Kidney (tissue), 14 donors: ENCODE data around the gene NIT2. TPM values are rescaled to one million over a fixed set of nuclear protein-coding genes. Genes with fewer than 3 reads are reported as not detected.
A peak's percentile ranks its signal among the peaks of the same experiment; 100 is the strongest.

Source experiments
- DNase-seq, 5 donors: peaks; one replicate each; pipeline ENCODE4 v3.0.0-alpha.2; 2013 to 2020
- FAIRE-seq: peaks from 2 replicates; lab custom pipeline; 2012; peaks lifted over from hg19 to GRCh38; lab: Jason Lieb, UNC
- H3K27ac ChIP-seq, 2 donors: one replicate each; pipeline ENCODE4 v1.7.0; 2013; ENCODE audit warnings: low read depth in 2 of 2, low read length in 2 of 2, inconsistent platforms in 1 of 2
- H3K27me3 ChIP-seq: one replicate; pipeline ENCODE4 v1.7.1; 2013; ENCODE audit warnings: low read length, inconsistent platforms; ENCODE audit not compliant: control insufficient read depth, insufficient read depth
- H3K36me3 ChIP-seq, 3 donors: one replicate each; pipeline versions ENCODE4 v1.7.0 to v1.7.1; 2013; ENCODE audit warnings: low read length in 3 of 3, control low read depth in 1 of 3, inconsistent platforms in 1 of 3; ENCODE audit not compliant: insufficient read depth in 3 of 3, control insufficient read depth in 2 of 3
- H3K4me1 ChIP-seq, 3 donors: one replicate each; pipeline versions ENCODE4 v1.7.0 to v1.7.1; 2013; ENCODE audit warnings: low read length in 3 of 3, inconsistent platforms in 1 of 3, low read depth in 1 of 3; ENCODE audit not compliant: control insufficient read depth in 2 of 3, insufficient read depth in 2 of 3
- H3K4me3 ChIP-seq, 3 donors: one replicate each; pipeline versions ENCODE4 v1.7.0 to v1.8.1; 2013; ENCODE audit warnings: low read length in 3 of 3, control low read depth in 1 of 3, inconsistent platforms in 1 of 3
- H3K9ac ChIP-seq, 3 donors: one replicate each; pipeline versions ENCODE4 v1.7.0 to v1.7.1; 2013; ENCODE audit warnings: low read length in 3 of 3, control low read depth in 1 of 3, inconsistent platforms in 1 of 3
- H3K9me3 ChIP-seq, 3 donors: one replicate each; pipeline versions ENCODE4 v1.7.0 to v1.7.1; 2013; ENCODE audit warnings: low read length in 3 of 3, control low read depth in 1 of 3, inconsistent platforms in 1 of 3; ENCODE audit not compliant: control insufficient read depth in 2 of 3, insufficient read depth in 1 of 3
- intact Hi-C: fragments of 100-400 bp; cut with DNase I; formaldehyde crosslinking; loops from one replicate; pipeline ENCODE4 v1.11.1; 2022
- polyA plus RNA-seq: library from polyadenylated mRNA; stranded (reverse); fragments of 350-450 nt; fragmentation: Illumina TruSeq; extraction: RNeasy Lipid Tissue Mini Kit (QIAGEN cat#74804); gene quantifications from one replicate; pipeline ENCODE4 v1.2.3, GENCODE V29; 2014; ENCODE audit warnings: low read depth, low replicate concordance; ENCODE audit not compliant: insufficient read depth
- total RNA-seq: library from RNA; stranded (reverse); fragmentation: NEBNext Ultra II Directional; extraction: Animal tissue kit (Norgen Biotek cat#: 25700); gene quantifications from one replicate; pipeline ENCODE4 v1.2.1, GENCODE V29; 2021
- TF ChIP-seq, protein P1 (sequence below): IDR thresholded peaks from 3 replicates; pipeline ENCODE4 v1.5.1; 2012; ENCODE audit warnings: mild to moderate bottlenecking, moderate library complexity, borderline replicate concordance; ENCODE audit not compliant: insufficient read depth; ENCODE audit errors: extremely low read depth
- donor health status: control.
- donor health status: control.
- donor health status: control.
- donor health status: control.
- donor health status: control.
- donor health status: DM: yes; HTN: yes; CAD: no.
- donor health status: Normal renal cell carcinoma (clear cell type).

NIT2 gene
- total and polyA plus RNA-seq, 2 donors from 2014 or later, result 57.5 to 180 TPM

DNA sequence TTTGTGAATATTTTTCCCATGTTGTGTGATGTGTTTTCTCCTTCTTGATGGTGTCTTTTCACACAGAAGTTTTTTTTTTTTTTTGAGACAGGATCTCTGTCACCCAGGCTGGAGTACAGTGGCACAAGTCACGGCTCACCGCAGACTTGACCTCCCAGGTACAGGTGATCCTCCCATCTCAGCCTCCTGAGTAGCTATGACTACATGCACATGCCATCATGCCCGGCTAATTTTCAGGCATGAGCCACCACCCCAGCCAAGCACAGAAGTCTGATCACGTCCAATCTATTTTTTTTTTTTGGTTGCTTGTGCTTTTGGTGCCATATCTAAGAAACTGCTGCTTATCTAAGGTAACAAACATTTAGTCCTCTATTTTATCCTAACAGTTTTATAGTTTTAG lies 41.7 kb downstream of the NIT2 start:
- H3K4me1 ChIP-seq, result peaks cover 0 to 14% (median 0%) of the 10 kb centered on the region in 3 donors
- H3K4me3 ChIP-seq, result no peak overlapping the region
- no peaks in the 10 kb centered on the region for H3K27me3 ChIP-seq
- H3K36me3 ChIP-seq, result peaks cover 16 to 40% (median 16%) of the 10 kb centered on the region in 3 donors
- intact Hi-C loops, result no loop called here
- FAIRE-seq (no peak), DNase-seq (no peak)
- no peak overlapping the region for H3K27ac ChIP-seq
- TF ChIP-seq, protein P1, sequence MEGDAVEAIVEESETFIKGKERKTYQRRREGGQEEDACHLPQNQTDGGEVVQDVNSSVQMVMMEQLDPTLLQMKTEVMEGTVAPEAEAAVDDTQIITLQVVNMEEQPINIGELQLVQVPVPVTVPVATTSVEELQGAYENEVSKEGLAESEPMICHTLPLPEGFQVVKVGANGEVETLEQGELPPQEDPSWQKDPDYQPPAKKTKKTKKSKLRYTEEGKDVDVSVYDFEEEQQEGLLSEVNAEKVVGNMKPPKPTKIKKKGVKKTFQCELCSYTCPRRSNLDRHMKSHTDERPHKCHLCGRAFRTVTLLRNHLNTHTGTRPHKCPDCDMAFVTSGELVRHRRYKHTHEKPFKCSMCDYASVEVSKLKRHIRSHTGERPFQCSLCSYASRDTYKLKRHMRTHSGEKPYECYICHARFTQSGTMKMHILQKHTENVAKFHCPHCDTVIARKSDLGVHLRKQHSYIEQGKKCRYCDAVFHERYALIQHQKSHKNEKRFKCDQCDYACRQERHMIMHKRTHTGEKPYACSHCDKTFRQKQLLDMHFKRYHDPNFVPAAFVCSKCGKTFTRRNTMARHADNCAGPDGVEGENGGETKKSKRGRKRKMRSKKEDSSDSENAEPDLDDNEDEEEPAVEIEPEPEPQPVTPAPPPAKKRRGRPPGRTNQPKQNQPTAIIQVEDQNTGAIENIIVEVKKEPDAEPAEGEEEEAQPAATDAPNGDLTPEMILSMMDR, result no peak
- H3K9me3 ChIP-seq, result no peaks in the 10 kb centered on the region
- H3K9ac ChIP-seq, result no peak overlapping the region

DNA sequence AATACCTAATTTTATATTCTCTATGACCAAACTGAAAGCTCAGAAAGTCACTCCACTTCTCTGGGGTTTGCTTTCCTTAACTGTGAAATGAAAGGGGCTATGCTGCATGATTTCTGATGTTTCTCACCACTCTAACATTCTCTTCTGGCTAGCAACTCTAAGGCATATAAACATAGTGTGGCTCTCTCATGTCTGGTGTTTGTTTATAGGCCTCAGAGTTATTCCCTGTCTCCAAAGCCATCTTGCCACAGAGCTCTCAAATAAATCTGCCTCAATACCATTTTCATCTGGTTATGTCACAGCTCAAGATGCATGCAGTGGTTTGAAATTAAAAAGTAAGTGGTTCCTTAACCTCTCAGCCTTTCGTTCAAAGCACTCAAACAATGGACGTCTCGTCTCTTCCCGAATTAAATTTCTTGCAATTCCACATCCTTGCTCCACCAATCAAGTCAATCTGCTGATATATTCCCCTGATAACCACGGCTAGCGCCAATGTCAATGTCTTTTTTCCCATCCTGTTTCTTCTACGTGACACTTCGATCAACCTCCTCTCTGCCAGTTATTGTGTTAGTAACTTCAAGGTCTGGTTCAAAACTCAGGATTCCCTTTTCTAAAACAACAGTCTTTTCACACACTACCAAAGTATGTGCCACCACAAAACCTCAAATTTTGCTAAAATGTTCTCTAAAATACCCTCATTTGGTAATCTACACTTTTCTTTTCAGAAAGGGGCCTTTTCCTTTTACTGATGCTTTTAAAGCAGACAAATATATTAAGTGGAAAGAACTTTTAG lies 50.4 kb downstream of the NIT2 start:
- Histone ChIP-seq H3K9ac (no peak overlapping the region), H3K27ac (no peak overlapping the region), H3K36me3 (peaks cover 3 to 38% (median 11%) of the 10 kb centered on the region in 3 donors), H3K27me3 (no peaks in the 10 kb centered on the region), H3K9me3 (peaks cover 0 to 4% (median 0%) of the 10 kb centered on the region in 3 donors), H3K4me1 (peaks cover 0 to 4% (median 0%) of the 10 kb centered on the region in 3 donors), H3K4me3 (no peak overlapping the region)
- intact Hi-C loops, result no loop called here
- TF ChIP-seq, protein P1, result no peak
- FAIRE-seq (no peak), DNase-seq (no peak)

DNA sequence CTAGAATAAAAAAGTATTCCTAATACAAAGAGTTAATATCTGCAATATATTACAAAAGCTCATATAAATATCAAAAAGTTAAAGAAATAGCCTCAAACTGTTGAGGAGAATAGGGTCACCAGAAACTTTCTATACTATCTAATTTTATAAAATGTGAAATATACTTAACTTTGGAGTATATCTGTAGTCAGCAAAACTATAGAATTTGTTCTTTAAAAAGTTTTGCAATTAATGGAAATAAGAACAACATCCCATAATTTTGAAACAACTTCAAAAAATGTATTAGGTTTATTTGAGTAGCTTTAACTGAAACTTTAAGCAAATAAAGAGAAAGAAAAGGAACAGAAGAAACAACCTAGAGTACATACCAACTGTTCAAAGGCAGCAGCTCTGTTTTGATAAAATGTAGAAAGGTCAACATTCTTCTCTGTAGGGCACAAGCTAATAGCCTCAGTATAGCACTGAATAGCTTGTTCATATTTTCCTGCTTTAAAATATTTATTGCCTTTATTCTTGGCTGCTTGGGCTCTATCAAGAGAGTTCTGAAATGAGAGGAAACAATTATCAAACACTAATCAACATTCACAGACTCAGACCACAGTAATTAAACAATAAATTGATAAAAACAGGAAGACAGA lies 52.0 kb downstream of the NIT2 start:
- peaks cover 3 to 24% (median 9%) of the 10 kb centered on the region in 3 donors for H3K36me3 ChIP-seq
- no peak overlapping the region for H3K9ac ChIP-seq
- peaks cover 0 to 4% (median 0%) of the 10 kb centered on the region in 3 donors for H3K4me1 ChIP-seq
- peaks cover 0 to 4% (median 0%) of the 10 kb centered on the region in 3 donors for H3K9me3 ChIP-seq
- DNase-seq (no peak), FAIRE-seq (peak; percentile 46)
- no peaks in the 10 kb centered on the region for H3K27me3 ChIP-seq
- TF ChIP-seq, protein P1, result no peak
- no peak overlapping the region for H3K4me3 ChIP-seq
- intact Hi-C loops, result no loop called here
- no peak overlapping the region for H3K27ac ChIP-seq
